ENCODE results near the gene PINK1.

PINK1 gene

GRCh38 chr1:20684050-20684620, 50.9 kb downstream of the PINK1 start:
- Histone ChIP-seq H3K36me3 (ENCODE audit: control insufficient read depth in 5 of 5, insufficient read depth in 5 of 5, low read length in 5 of 5) (peaks cover 0 to 11% (median 2%) of the 10 kb centered on the region in 5 donors), H3K9ac (ENCODE audit: low read length in 5 of 5) (peak overlapping the region in 3 of 5 donors; percentile 60 to 72 (median 63)), H3K4me1 (ENCODE audit: control insufficient read depth in 5 of 5, insufficient read depth in 5 of 5, low read length in 5 of 5) (peaks cover 0 to 46% (median 31%) of the 10 kb centered on the region in 5 donors), H3K27ac (ENCODE audit: low read depth, low read length) (peak overlapping the region; percentile 72), H3K27me3 (ENCODE audit: control insufficient read depth in 5 of 5, insufficient read depth in 4 of 5, low read length in 5 of 5) (peaks cover 0 to 4% (median 0%) of the 10 kb centered on the region in 5 donors), H3K9me3 (ENCODE audit: control insufficient read depth in 5 of 5, low read length in 5 of 5) (no peaks in the 10 kb centered on the region), H3K4me3 (ENCODE audit: low read depth in 1 of 5, low read length in 5 of 5) (peak overlapping the region in 3 of 5 donors; percentile 63 to 69 (median 65))

DNA sequence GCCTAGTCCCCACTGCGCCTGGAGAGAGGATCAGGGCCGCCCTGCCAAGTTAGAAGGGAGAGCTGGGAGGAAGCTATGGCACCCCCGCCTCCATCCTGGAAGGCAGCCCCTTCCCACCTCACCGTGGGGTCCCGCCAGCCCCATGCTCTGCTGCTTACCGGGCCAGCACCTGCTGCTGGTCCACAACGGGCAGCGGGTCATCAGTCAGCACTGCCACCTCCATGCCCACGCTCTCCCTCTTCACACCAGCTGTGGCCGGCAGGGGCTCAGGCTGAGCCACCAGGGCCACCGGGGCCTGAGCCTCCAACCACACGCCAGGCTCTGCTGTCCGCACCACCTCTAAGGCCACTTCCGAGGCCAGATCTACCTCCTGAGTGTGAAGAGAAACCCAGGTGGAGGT, 51.4 kb downstream of the PINK1 start:
- Histone ChIP-seq H3K4me3 (ENCODE audit: low read depth in 1 of 5, low read length in 5 of 5) (peak overlapping the region in 4 of 5 donors; percentile 12 to 69 (median 64)), H3K27ac (ENCODE audit: low read depth, low read length) (peak overlapping the region; percentile 72), H3K9me3 (ENCODE audit: control insufficient read depth in 5 of 5, low read length in 5 of 5) (no peaks in the 10 kb centered on the region), H3K4me1 (ENCODE audit: control insufficient read depth in 5 of 5, insufficient read depth in 5 of 5, low read length in 5 of 5) (peaks cover 0 to 46% (median 31%) of the 10 kb centered on the region in 5 donors), H3K9ac (ENCODE audit: low read length in 5 of 5) (peak overlapping the region in 3 of 5 donors; percentile 60 to 72 (median 63)), H3K27me3 (ENCODE audit: control insufficient read depth in 5 of 5, insufficient read depth in 4 of 5, low read length in 5 of 5) (peaks cover 0 to 4% (median 0%) of the 10 kb centered on the region in 5 donors), H3K36me3 (ENCODE audit: control insufficient read depth in 5 of 5, insufficient read depth in 5 of 5, low read length in 5 of 5) (peaks cover 0 to 8% (median 2%) of the 10 kb centered on the region in 5 donors)

- H3K4me1 ChIP-seq (ENCODE audit: control insufficient read depth in 5 of 5, insufficient read depth in 5 of 5, low read length in 5 of 5): peaks cover 0 to 46% (median 31%) of the 10 kb centered on the region in 5 donors
- peaks cover 0 to 4% (median 0%) of the 10 kb centered on the region in 5 donors for H3K27me3 ChIP-seq (ENCODE audit: control insufficient read depth in 5 of 5, insufficient read depth in 4 of 5, low read length in 5 of 5)
- peak overlapping the region; percentile 72 for H3K27ac ChIP-seq (ENCODE audit: low read depth, low read length)
- peaks cover 0 to 5% (median 2%) of the 10 kb centered on the region in 5 donors for H3K36me3 ChIP-seq (ENCODE audit: control insufficient read depth in 5 of 5, insufficient read depth in 5 of 5, low read length in 5 of 5)
- peak overlapping the region in 4 of 5 donors; percentile 12 to 69 (median 64) for H3K4me3 ChIP-seq (ENCODE audit: low read depth in 1 of 5, low read length in 5 of 5)
- H3K9ac ChIP-seq (ENCODE audit: low read length in 5 of 5): peak overlapping the region in 3 of 5 donors; percentile 60 to 72 (median 63)
- no peaks in the 10 kb centered on the region for H3K9me3 ChIP-seq (ENCODE audit: control insufficient read depth in 5 of 5, low read length in 5 of 5)
Measured at GRCh38 chr1:20685099-20685662, 51.9 kb downstream of the PINK1 start.

- Histone ChIP-seq H3K27ac (ENCODE audit: low read depth, low read length) (peak overlapping the region; percentile 72), H3K4me1 (ENCODE audit: control insufficient read depth in 5 of 5, insufficient read depth in 5 of 5, low read length in 5 of 5) (peaks cover 0 to 46% (median 31%) of the 10 kb centered on the region in 5 donors), H3K4me3 (ENCODE audit: low read depth in 1 of 5, low read length in 5 of 5) (peak overlapping the region in 2 of 5 donors; percentile 63 to 65)
Measured at GRCh38 chr1:20685741-20686140, 52.5 kb downstream of the PINK1 start.

GRCh38 chr1:20686883-20687725, 53.8 kb downstream of the PINK1 start:
- peaks cover 0 to 41% (median 31%) of the 10 kb centered on the region in 5 donors for H3K4me1 ChIP-seq (ENCODE audit: control insufficient read depth in 5 of 5, insufficient read depth in 5 of 5, low read length in 5 of 5)
- H3K9ac ChIP-seq (ENCODE audit: low read length in 5 of 5): no peak overlapping the region

More at GRCh38 chr1:20685741-20686140, 52.5 kb downstream of the PINK1 start:
- Histone ChIP-seq H3K36me3 (ENCODE audit: control insufficient read depth in 5 of 5, insufficient read depth in 5 of 5, low read length in 5 of 5) (peaks cover 0 to 5% (median 2%) of the 10 kb centered on the region in 5 donors), H3K27me3 (ENCODE audit: control insufficient read depth in 5 of 5, insufficient read depth in 4 of 5, low read length in 5 of 5) (peaks cover 0 to 4% (median 0%) of the 10 kb centered on the region in 5 donors), H3K9me3 (ENCODE audit: control insufficient read depth in 5 of 5, low read length in 5 of 5) (no peaks in the 10 kb centered on the region), H3K9ac (ENCODE audit: low read length in 5 of 5) (peak overlapping the region in 2 of 5 donors; percentile 8 to 72)

DNA sequence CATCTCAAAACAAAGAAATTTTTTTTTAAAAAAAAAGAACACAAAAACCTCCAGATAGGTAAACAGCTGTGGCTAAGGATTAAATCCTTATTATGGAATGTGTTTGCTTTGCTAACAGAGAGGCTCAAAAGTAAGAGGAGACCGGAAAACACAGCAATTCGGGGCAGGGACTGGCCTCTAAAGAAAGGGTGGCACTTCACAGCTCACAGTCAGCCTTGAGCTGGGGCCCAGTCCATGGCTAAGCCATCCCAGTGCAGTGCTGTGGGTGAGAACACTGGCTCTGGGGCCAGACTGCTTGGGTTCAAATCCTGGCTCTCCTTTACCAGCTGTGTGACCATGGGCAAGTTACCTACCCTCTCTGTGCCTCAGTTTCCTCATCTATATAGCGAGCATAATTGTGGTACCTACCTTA, 56.4 kb downstream of the PINK1 start:
- Histone ChIP-seq H3K4me3 (ENCODE audit: low read depth in 1 of 5, low read length in 5 of 5) (no peak overlapping the region), H3K9me3 (ENCODE audit: control insufficient read depth in 5 of 5, low read length in 5 of 5) (peaks cover 0 to 3% (median 0%) of the 10 kb centered on the region in 5 donors), H3K9ac (ENCODE audit: low read length in 5 of 5) (no peak overlapping the region), H3K36me3 (ENCODE audit: control insufficient read depth in 5 of 5, insufficient read depth in 5 of 5, low read length in 5 of 5) (no peaks in the 10 kb centered on the region), H3K4me1 (ENCODE audit: control insufficient read depth in 5 of 5, insufficient read depth in 5 of 5, low read length in 5 of 5) (peaks cover 0 to 17% (median 13%) of the 10 kb centered on the region in 5 donors), H3K27ac (ENCODE audit: low read depth, low read length) (no peak overlapping the region), H3K27me3 (ENCODE audit: control insufficient read depth in 5 of 5, insufficient read depth in 4 of 5, low read length in 5 of 5) (no peaks in the 10 kb centered on the region)

More at GRCh38 chr1:20686883-20687725, 53.8 kb downstream of the PINK1 start:
- H3K36me3 ChIP-seq (ENCODE audit: control insufficient read depth in 5 of 5, insufficient read depth in 5 of 5, low read length in 5 of 5): peaks cover 0 to under 1% (median 0%) of the 10 kb centered on the region in 5 donors
- peaks cover 0 to 3% (median 0%) of the 10 kb centered on the region in 5 donors for H3K9me3 ChIP-seq (ENCODE audit: control insufficient read depth in 5 of 5, low read length in 5 of 5)
- H3K4me3 ChIP-seq (ENCODE audit: low read depth in 1 of 5, low read length in 5 of 5): no peak overlapping the region
- H3K27me3 ChIP-seq (ENCODE audit: control insufficient read depth in 5 of 5, insufficient read depth in 4 of 5, low read length in 5 of 5): peaks cover 0 to 4% (median 0%) of the 10 kb centered on the region in 5 donors
- H3K27ac ChIP-seq (ENCODE audit: low read depth, low read length): no peak overlapping the region

DNA sequence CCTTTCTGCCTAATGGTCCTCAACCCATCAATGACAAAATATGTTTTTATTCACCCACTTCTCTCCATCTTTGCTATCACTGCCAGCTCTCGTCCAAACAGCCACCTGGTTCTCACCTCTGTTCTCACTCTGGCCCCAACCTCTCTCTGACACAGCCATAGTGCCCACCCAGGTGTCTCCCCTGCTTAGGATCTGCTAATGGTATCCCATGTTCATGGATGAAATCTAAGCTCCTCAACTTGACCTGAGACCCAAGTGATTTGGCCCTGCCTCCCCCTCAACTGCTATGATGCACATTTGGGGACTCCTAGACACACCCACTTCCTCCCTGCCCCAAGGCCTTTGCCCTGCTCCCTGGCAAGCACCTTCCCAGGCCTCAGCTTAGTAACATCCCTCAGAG, 58.6 kb downstream of the PINK1 start:
- H3K9me3 ChIP-seq (ENCODE audit: control insufficient read depth in 5 of 5, low read length in 5 of 5): peaks cover 0 to 3% (median 0%) of the 10 kb centered on the region in 5 donors
- H3K4me1 ChIP-seq (ENCODE audit: control insufficient read depth in 5 of 5, insufficient read depth in 5 of 5, low read length in 5 of 5): peaks cover 0 to 11% (median 9%) of the 10 kb centered on the region in 5 donors
- H3K27ac ChIP-seq (ENCODE audit: low read depth, low read length): no peak overlapping the region

GRCh38 chr1:20693623-20694022, 60.4 kb downstream of the PINK1 start:
- no peak overlapping the region for H3K9ac ChIP-seq (ENCODE audit: low read length in 5 of 5)
- H3K27ac ChIP-seq (ENCODE audit: low read depth, low read length): no peak overlapping the region
- no peaks in the 10 kb centered on the region for H3K36me3 ChIP-seq (ENCODE audit: control insufficient read depth in 5 of 5, insufficient read depth in 5 of 5, low read length in 5 of 5)
- H3K9me3 ChIP-seq (ENCODE audit: control insufficient read depth in 5 of 5, low read length in 5 of 5): peaks cover 0 to 3% (median 0%) of the 10 kb centered on the region in 5 donors
- no peaks in the 10 kb centered on the region for H3K27me3 ChIP-seq (ENCODE audit: control insufficient read depth in 5 of 5, insufficient read depth in 4 of 5, low read length in 5 of 5)
- peaks cover 0 to 17% (median 14%) of the 10 kb centered on the region in 5 donors for H3K4me1 ChIP-seq (ENCODE audit: control insufficient read depth in 5 of 5, insufficient read depth in 5 of 5, low read length in 5 of 5)
- H3K4me3 ChIP-seq (ENCODE audit: low read depth in 1 of 5, low read length in 5 of 5): no peak overlapping the region

More for the DNA sequence above, 58.6 kb downstream of the PINK1 start:
- H3K4me3 ChIP-seq (ENCODE audit: low read depth in 1 of 5, low read length in 5 of 5): no peak overlapping the region
- no peaks in the 10 kb centered on the region for H3K27me3 ChIP-seq (ENCODE audit: control insufficient read depth in 5 of 5, insufficient read depth in 4 of 5, low read length in 5 of 5)
- H3K36me3 ChIP-seq (ENCODE audit: control insufficient read depth in 5 of 5, insufficient read depth in 5 of 5, low read length in 5 of 5): no peaks in the 10 kb centered on the region
- H3K9ac ChIP-seq (ENCODE audit: low read length in 5 of 5): no peak overlapping the region

- H3K9me3 ChIP-seq (ENCODE audit: control insufficient read depth in 5 of 5, low read length in 5 of 5): peaks cover 0 to 3% (median 0%) of the 10 kb centered on the region in 5 donors
- H3K4me3 ChIP-seq (ENCODE audit: low read depth in 1 of 5, low read length in 5 of 5): no peak overlapping the region
- peaks cover 0 to 17% (median 14%) of the 10 kb centered on the region in 5 donors for H3K4me1 ChIP-seq (ENCODE audit: control insufficient read depth in 5 of 5, insufficient read depth in 5 of 5, low read length in 5 of 5)
- H3K27ac ChIP-seq (ENCODE audit: low read depth, low read length): no peak overlapping the region
- no peak overlapping the region for H3K9ac ChIP-seq (ENCODE audit: low read length in 5 of 5)
- H3K27me3 ChIP-seq (ENCODE audit: control insufficient read depth in 5 of 5, insufficient read depth in 4 of 5, low read length in 5 of 5): no peaks in the 10 kb centered on the region
- no peaks in the 10 kb centered on the region for H3K36me3 ChIP-seq (ENCODE audit: control insufficient read depth in 5 of 5, insufficient read depth in 5 of 5, low read length in 5 of 5)
Measured at GRCh38 chr1:20695515-20695914, 62.3 kb downstream of the PINK1 start.
